ENCODE results near the gene RUFY2.
"Not testable (repeated sequence)": the region's sequence is repeated elsewhere in the genome, so short reads cannot be mapped to it uniquely, and the experiment has no call there.

RUFY2 gene

DNA sequence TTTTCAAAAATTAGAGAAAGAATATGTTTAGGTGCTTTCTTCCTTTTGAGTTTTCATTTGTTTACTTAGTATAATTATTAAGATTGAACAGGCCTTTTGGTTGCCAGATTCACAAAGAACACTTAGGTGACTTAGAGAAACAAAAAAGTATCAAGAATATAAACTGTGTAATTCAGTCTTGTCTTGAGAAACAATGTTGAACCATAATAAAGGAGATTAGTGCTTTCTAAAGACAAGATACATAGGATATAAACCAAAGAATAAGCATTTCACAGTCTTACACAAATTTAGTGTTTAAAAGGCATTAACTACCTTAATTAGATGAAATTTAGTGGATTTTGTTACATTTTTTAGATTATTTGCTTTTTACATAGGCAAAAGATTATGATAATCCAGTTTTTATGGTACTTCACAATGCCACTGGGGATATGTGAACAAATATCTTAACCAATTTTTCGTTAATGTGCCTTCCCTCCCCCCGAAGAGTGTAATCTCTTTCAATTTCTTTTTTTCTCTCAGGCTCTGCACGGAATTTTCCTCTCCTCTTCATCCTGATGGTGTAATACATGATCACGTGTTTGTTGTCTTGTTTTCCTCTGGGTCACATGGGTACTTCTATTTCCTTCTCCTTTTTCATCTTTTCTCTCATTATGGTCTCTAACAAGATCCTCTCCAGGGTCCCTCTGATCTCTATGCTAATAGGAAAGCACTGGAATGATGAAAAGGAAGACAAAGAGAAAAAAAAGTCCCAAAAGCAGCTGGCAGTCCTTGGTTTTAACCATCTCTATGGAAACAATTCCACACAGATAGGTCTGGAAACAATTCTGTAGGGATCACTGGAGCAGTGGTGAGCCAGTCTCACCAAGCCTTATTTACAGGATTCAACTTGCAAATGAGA lies 78.9 kb downstream of the RUFY2 start:
- DNase-seq (ENCODE audit: low spot score): no peak
- H3K9me3 ChIP-seq (ENCODE audit: severe bottlenecking): no peaks in the 10 kb centered on the region
- H3K36me3 ChIP-seq (ENCODE audit: low read depth): peaks cover 3% of the 10 kb centered on the region; the same call in 1 of the 2 replicates
- H3K4me3 ChIP-seq (ENCODE audit: severe bottlenecking): no peak overlapping the region
- no peaks in the 10 kb centered on the region for H3K27me3 ChIP-seq (ENCODE audit: insufficient read depth, poor library complexity, severe bottlenecking)
- TF ChIP-seq, protein P1, sequence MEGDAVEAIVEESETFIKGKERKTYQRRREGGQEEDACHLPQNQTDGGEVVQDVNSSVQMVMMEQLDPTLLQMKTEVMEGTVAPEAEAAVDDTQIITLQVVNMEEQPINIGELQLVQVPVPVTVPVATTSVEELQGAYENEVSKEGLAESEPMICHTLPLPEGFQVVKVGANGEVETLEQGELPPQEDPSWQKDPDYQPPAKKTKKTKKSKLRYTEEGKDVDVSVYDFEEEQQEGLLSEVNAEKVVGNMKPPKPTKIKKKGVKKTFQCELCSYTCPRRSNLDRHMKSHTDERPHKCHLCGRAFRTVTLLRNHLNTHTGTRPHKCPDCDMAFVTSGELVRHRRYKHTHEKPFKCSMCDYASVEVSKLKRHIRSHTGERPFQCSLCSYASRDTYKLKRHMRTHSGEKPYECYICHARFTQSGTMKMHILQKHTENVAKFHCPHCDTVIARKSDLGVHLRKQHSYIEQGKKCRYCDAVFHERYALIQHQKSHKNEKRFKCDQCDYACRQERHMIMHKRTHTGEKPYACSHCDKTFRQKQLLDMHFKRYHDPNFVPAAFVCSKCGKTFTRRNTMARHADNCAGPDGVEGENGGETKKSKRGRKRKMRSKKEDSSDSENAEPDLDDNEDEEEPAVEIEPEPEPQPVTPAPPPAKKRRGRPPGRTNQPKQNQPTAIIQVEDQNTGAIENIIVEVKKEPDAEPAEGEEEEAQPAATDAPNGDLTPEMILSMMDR (IDR thresholded peaks at IDR 0.05; ENCODE audit: poor library complexity, severe bottlenecking): no peak
- peaks cover 3% of the 10 kb centered on the region for H3K4me1 ChIP-seq (ENCODE audit: insufficient read depth, poor library complexity, severe bottlenecking)
- ATAC-seq (ENCODE audit: low read depth): no peak
- no peak overlapping the region for H3K27ac ChIP-seq (ENCODE audit: poor library complexity, severe bottlenecking)

- ATAC-seq (ENCODE audit: low read depth); H3K4me3 ChIP-seq (ENCODE audit: severe bottlenecking); H3K27ac ChIP-seq (ENCODE audit: poor library complexity, severe bottlenecking); H3K4me1 ChIP-seq (ENCODE audit: insufficient read depth, poor library complexity, severe bottlenecking); H3K36me3 ChIP-seq (ENCODE audit: low read depth); H3K9me3 ChIP-seq (ENCODE audit: severe bottlenecking); H3K27me3 ChIP-seq (ENCODE audit: insufficient read depth, poor library complexity, severe bottlenecking); DNase-seq (ENCODE audit: low spot score): not testable (repeated sequence)
These were observed 82.7 kb downstream of the RUFY2 start for GRCh38 chr10:68324396-68324795.

GRCh38 chr10:68318331-68319059 lies 88.6 kb downstream of the RUFY2 start:
- ATAC-seq (ENCODE audit: low read depth) (no peak), DNase-seq (ENCODE audit: low spot score) (no peak)
- no peaks in the 10 kb centered on the region for H3K9me3 ChIP-seq (ENCODE audit: severe bottlenecking)
- TF ChIP-seq, protein P1 (IDR thresholded peaks at IDR 0.05; ENCODE audit: poor library complexity, severe bottlenecking): no peak
- H3K4me1 ChIP-seq (ENCODE audit: insufficient read depth, poor library complexity, severe bottlenecking): no peaks in the 10 kb centered on the region
- no peak overlapping the region for H3K27ac ChIP-seq (ENCODE audit: poor library complexity, severe bottlenecking)
- no peaks in the 10 kb centered on the region for H3K36me3 ChIP-seq (ENCODE audit: low read depth)
- no peak overlapping the region for H3K4me3 ChIP-seq (ENCODE audit: severe bottlenecking)
- H3K27me3 ChIP-seq (ENCODE audit: insufficient read depth, poor library complexity, severe bottlenecking): no peaks in the 10 kb centered on the region

DNA sequence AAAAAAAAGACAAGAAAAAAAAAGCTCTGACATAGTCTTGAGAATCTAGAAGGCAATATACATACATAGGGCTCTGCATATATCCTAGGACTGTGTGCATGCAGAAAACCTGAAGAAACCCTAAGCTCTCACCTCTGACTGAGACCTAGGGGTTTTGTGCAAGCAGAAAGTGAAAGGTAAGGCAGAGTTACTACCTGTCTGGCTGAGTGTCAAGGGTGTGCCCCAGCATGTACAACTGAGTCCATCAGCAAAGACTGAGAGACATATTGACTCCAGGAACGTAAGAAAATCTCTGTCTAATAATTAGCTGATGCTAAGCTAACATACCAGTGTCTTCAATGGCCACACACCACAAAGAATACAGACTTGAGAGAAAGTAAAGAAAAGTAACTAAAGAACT lies 91.5 kb downstream of the RUFY2 start:
- TF ChIP-seq, protein P1 (IDR thresholded peaks at IDR 0.05; ENCODE audit: poor library complexity, severe bottlenecking): no peak

GRCh38 chr10:68314930-68315329 lies 92.1 kb downstream of the RUFY2 start:
- not testable (repeated sequence) for H3K4me3 ChIP-seq (ENCODE audit: severe bottlenecking); H3K27ac ChIP-seq (ENCODE audit: poor library complexity, severe bottlenecking); DNase-seq (ENCODE audit: low spot score); H3K4me1 ChIP-seq (ENCODE audit: insufficient read depth, poor library complexity, severe bottlenecking); H3K27me3 ChIP-seq (ENCODE audit: insufficient read depth, poor library complexity, severe bottlenecking); H3K9me3 ChIP-seq (ENCODE audit: severe bottlenecking); H3K36me3 ChIP-seq (ENCODE audit: low read depth); ATAC-seq (ENCODE audit: low read depth)

More for the DNA sequence above, 91.5 kb downstream of the RUFY2 start:
- H3K9me3 ChIP-seq (ENCODE audit: severe bottlenecking): no peaks in the 10 kb centered on the region
- no peak overlapping the region for H3K4me3 ChIP-seq (ENCODE audit: severe bottlenecking)
- H3K4me1 ChIP-seq (ENCODE audit: insufficient read depth, poor library complexity, severe bottlenecking): no peaks in the 10 kb centered on the region
- no peaks in the 10 kb centered on the region for H3K27me3 ChIP-seq (ENCODE audit: insufficient read depth, poor library complexity, severe bottlenecking)
- no peak for DNase-seq (ENCODE audit: low spot score)
- H3K36me3 ChIP-seq (ENCODE audit: low read depth): no peaks in the 10 kb centered on the region
- no peak for ATAC-seq (ENCODE audit: low read depth)
- no peak overlapping the region for H3K27ac ChIP-seq (ENCODE audit: poor library complexity, severe bottlenecking)

All from RWPE2 (cell line).